Activated CD8-positive, alpha-beta T cell treated with anti-CD3 and anti-CD28 coated beads for 36 hours (primary cell): ENCODE measurements around the gene DUS1L. TPM values are rescaled to one million over a fixed set of nuclear protein-coding genes. Genes with fewer than 3 reads are reported as not detected.
"Not testable (repeated sequence)": the region's sequence is repeated elsewhere in the genome, so short reads cannot be mapped to it uniquely, and the experiment has no call there.

Experiments used
- ATAC-seq: fragments of 200-7000 bp; cut with Tn5 transposase; one replicate; pipeline ENCODE4 v1.10.0; 2021; ENCODE audit warnings: mild to moderate bottlenecking, moderate library complexity
- CTCF ChIA-PET: fragments of 350-600 bp; sonication (Branson Sonifier 250); formaldehyde crosslinking; loops from one replicate; lab custom pipeline; 2021; ENCODE audit warnings: antibody characterized with exemption; lab: Charles Lee
- POLR2A ChIA-PET: fragments of 350-600 bp; sonication (Branson Sonifier 250); formaldehyde crosslinking; loops from one replicate; lab custom pipeline; 2021; ENCODE audit warnings: antibody characterized with exemption; lab: Charles Lee
- DNase-seq: peaks from one replicate; pipeline ENCODE4 v3.0.0-alpha.2; 2020
- H3K27ac Mint-ChIP-seq: one replicate; pipeline ENCODE4 v1.8.0; 2021; ENCODE audit warnings: mild to moderate bottlenecking, mixed read lengths
- H3K27me3 Mint-ChIP-seq: one replicate; pipeline ENCODE4 v1.8.0; 2021; ENCODE audit warnings: mixed read lengths
- H3K36me3 Mint-ChIP-seq: one replicate; pipeline ENCODE4 v1.8.0; 2021; ENCODE audit warnings: low read depth, mixed read lengths
- H3K4me1 Mint-ChIP-seq: one replicate; pipeline ENCODE4 v1.8.0; 2021; ENCODE audit warnings: low read depth, mixed read lengths
- H3K4me3 Mint-ChIP-seq: one replicate; pipeline ENCODE4 v1.8.0; 2021; ENCODE audit warnings: mild to moderate bottlenecking, moderate library complexity, mixed read lengths
- H3K9me3 Mint-ChIP-seq: one replicate; pipeline ENCODE4 v1.8.0; 2021; ENCODE audit warnings: mixed read lengths
- CTCF ChIP-seq: fragments of 200-600 bp; IDR thresholded peaks from one replicate; pipeline ENCODE4 v1.8.0; 2022; ENCODE audit warnings: antibody characterized with exemption, mild to moderate bottlenecking
- intact Hi-C: fragments of 100-400 bp; cut with micrococcal nuclease; formaldehyde crosslinking; loops from one replicate; pipeline ENCODE4 v1.10.0; 2022
- total RNA-seq, 2 experiments: library from RNA; stranded (reverse); gene quantifications; one replicate each; pipeline ENCODE4 v1.2.3, GENCODE V29; 2021

Gene DUS1L
- total RNA-seq, 2 experiments from 2014 or later = 139 to 140 TPM

GRCh38 chr17:82043507-82043906 lies 22.1 kb downstream of the DUS1L start:
- TF ChIP-seq CTCF = no peak
- H3K27ac Mint-ChIP-seq = no peak overlapping the region
- H3K4me1 Mint-ChIP-seq = peaks cover 7% of the 10 kb centered on the region
- H3K27me3 Mint-ChIP-seq = no peaks in the 10 kb centered on the region
- ChIA-PET POLR2A (interaction anchor here (1.8 kb wide), 1 partner anchor 16 kb away, joined by 4 read pairs; no protein-coding TSS in a partner anchor), CTCF (interaction anchor here (1.8 kb wide), 1 partner anchor 15 kb away, joined by 6 read pairs; no protein-coding TSS in a partner anchor)
- intact Hi-C loops = no loop called here
- ATAC-seq = no peak
- DNase-seq = no peak
- no peaks in the 10 kb centered on the region for H3K36me3 Mint-ChIP-seq
- no peak overlapping the region for H3K4me3 Mint-ChIP-seq
- no peaks in the 10 kb centered on the region for H3K9me3 Mint-ChIP-seq

- no peak overlapping the region for H3K27ac Mint-ChIP-seq
- peaks cover 12% of the 10 kb centered on the region for H3K4me1 Mint-ChIP-seq
Measured at GRCh38 chr17:82042649-82043048, 23.0 kb downstream of the DUS1L start.

GRCh38 chr17:82041144-82041814 lies 24.3 kb downstream of the DUS1L start:
- Mint-ChIP-seq H3K27me3 (no peaks in the 10 kb centered on the region), H3K4me3 (no peak overlapping the region), H3K9me3 (no peaks in the 10 kb centered on the region), H3K27ac (no peak overlapping the region), H3K36me3 (no peaks in the 10 kb centered on the region), H3K4me1 (peaks cover 12% of the 10 kb centered on the region)
- TF ChIP-seq CTCF = no peak
- intact Hi-C loops = no loop called here
- no peak for DNase-seq
- ChIA-PET POLR2A (interaction anchor here (1.3 kb wide), 1 partner anchor 24 kb away, joined by 4 read pairs; no protein-coding TSS in a partner anchor), CTCF (interaction anchor here (1.1 to 1.6 kb wide), 2 partner anchors 11 to 12 kb away, joined by 3 to 4 read pairs; no protein-coding TSS in a partner anchor)
- no peak for ATAC-seq

More at GRCh38 chr17:82042649-82043048, 23.0 kb downstream of the DUS1L start:
- ChIA-PET CTCF (interaction anchor here (1.8 kb wide), 1 partner anchor 14 kb away, joined by 6 read pairs; no protein-coding TSS in a partner anchor), POLR2A (interaction anchor here (1.8 kb wide), 1 partner anchor 17 kb away, joined by 4 read pairs; no protein-coding TSS in a partner anchor)
- Mint-ChIP-seq H3K36me3 (no peaks in the 10 kb centered on the region), H3K27me3 (no peaks in the 10 kb centered on the region), H3K9me3 (no peaks in the 10 kb centered on the region), H3K4me3 (no peak overlapping the region)
- no peak for DNase-seq
- no peak for ATAC-seq
- TF ChIP-seq CTCF = no peak
- intact Hi-C loops = no loop called here

- no peak overlapping the region for H3K27ac Mint-ChIP-seq
- H3K4me1 Mint-ChIP-seq = peaks cover 15% of the 10 kb centered on the region
- intact Hi-C loops = no loop called here
- CTCF ChIA-PET = interaction anchor here (1.6 kb wide), 1 partner anchor 9 kb away, joined by 4 read pairs; no protein-coding TSS in a partner anchor
- H3K9me3 Mint-ChIP-seq = no peaks in the 10 kb centered on the region
- no peak for DNase-seq
- no peak for ATAC-seq
- H3K4me3 Mint-ChIP-seq = no peak overlapping the region
- no peak for TF ChIP-seq CTCF
- POLR2A ChIA-PET = no interaction called here
- no peaks in the 10 kb centered on the region for H3K27me3 Mint-ChIP-seq
- peaks cover 6% of the 10 kb centered on the region for H3K36me3 Mint-ChIP-seq
Measured at GRCh38 chr17:82039695-82040299, 25.8 kb downstream of the DUS1L start.

GRCh38 chr17:82038796-82039409 lies 26.7 kb downstream of the DUS1L start:
- H3K36me3 Mint-ChIP-seq, intact Hi-C loops, ATAC-seq, H3K9me3 Mint-ChIP-seq, H3K27ac Mint-ChIP-seq, H3K27me3 Mint-ChIP-seq, DNase-seq, H3K4me3 Mint-ChIP-seq: not testable (repeated sequence)
- CTCF ChIA-PET = interaction anchor here (0.6 to 1.5 kb wide), 4 partner anchors 8 to 31 kb away, joined by 3 to 6 read pairs (median 3); no protein-coding TSS in a partner anchor
- POLR2A ChIA-PET = interaction anchor here (1.1 kb wide), 1 partner anchor 17 kb away, joined by 3 read pairs; no protein-coding TSS in a partner anchor
- peaks cover 15% of the 10 kb centered on the region for H3K4me1 Mint-ChIP-seq
